Uterus (tissue), 4 donors: ENCODE results near the gene RAPGEFL1. TPM values are rescaled to one million over a fixed set of nuclear protein-coding genes. Genes with fewer than 3 reads are reported as not detected.
"Not testable (repeated sequence)": the region's sequence is repeated elsewhere in the genome, so short reads cannot be mapped to it uniquely, and the experiment has no call there.

Experiments
- DNase-seq, 2 donors: peaks; one replicate each; pipeline ENCODE4 v3.0.0-alpha.2; 2019 to 2020
- H3K27ac ChIP-seq, 2 donors: fragments of 200-600 bp; sonication (generic); 1 replicate in 1 of 2; 2 replicates in 1 of 2; pipeline ENCODE4 v1.5.1; 2016 to 2018
- H3K27me3 ChIP-seq, 2 donors: fragments of 200-600 bp; sonication (generic); one replicate each; pipeline ENCODE4 v1.5.1; 2018 to 2019; ENCODE audit warnings: control low read depth in 1 of 2
- H3K36me3 ChIP-seq, 2 donors: fragments of 200-600 bp; sonication (generic); one replicate each; pipeline ENCODE4 v1.5.1; 2019; ENCODE audit warnings: control low read depth in 1 of 2
- H3K4me1 ChIP-seq, 2 donors: fragments of 200-600 bp; sonication (generic); one replicate each; pipeline ENCODE4 v1.5.1; 2018 to 2019; ENCODE audit warnings: control low read depth in 1 of 2
- H3K4me3 ChIP-seq, 2 donors: fragments of 200-600 bp; sonication (generic); 1 replicate in 1 of 2; 2 replicates in 1 of 2; pipeline ENCODE4 v1.5.1; 2018 to 2019; ENCODE audit warnings: mild to moderate bottlenecking in 1 of 2
- H3K9me3 ChIP-seq, 2 donors: fragments of 200-600 bp; sonication (generic); one replicate each; pipeline ENCODE4 v1.5.1; 2019; ENCODE audit warnings: control low read depth in 1 of 2
- POLR2A ChIP-seq, 2 donors: fragments of 450-650 bp; IDR thresholded peaks; one replicate each; pipeline ENCODE4 v1.6.1; 2016; ENCODE audit warnings: antibody characterized with exemption in 2 of 2, mild to moderate bottlenecking in 1 of 2, moderate library complexity in 1 of 2
- intact Hi-C: fragments of 100-400 bp; cut with DNase I; formaldehyde crosslinking; loops from one replicate; pipeline ENCODE4 v1.15.1; 2023; ENCODE audit warnings: low total_unique reads
- total RNA-seq, 4 donors: library from RNA; depleted of rRNA in 3 of 4; stranded (reverse); fragments of >200 nt in 3 of 4; gene quantifications; one replicate each; pipeline versions ENCODE4 v1.1.0 to v1.2.4, GENCODE V29; 2014 to 2023
- TF ChIP-seq, protein P1 (sequence below), 4 experiments: fragments of 200-600 bp in 2 of 4; fragments of 450-650 bp in 2 of 4; sonication (generic) in 2 of 4; IDR thresholded peaks; one replicate each; pipeline ENCODE4 v1.5.1; 2016 to 2019; ENCODE audit warnings: antibody characterized with exemption in 4 of 4, mild to moderate bottlenecking in 2 of 4, moderate library complexity in 1 of 4
- donor health status: DM: yes; HTN: yes; CAD: no.

RAPGEFL1 gene
- total RNA-seq, 4 donors from 2014 or later: 0.29 to 21.5 (median 2.0) TPM

DNA sequence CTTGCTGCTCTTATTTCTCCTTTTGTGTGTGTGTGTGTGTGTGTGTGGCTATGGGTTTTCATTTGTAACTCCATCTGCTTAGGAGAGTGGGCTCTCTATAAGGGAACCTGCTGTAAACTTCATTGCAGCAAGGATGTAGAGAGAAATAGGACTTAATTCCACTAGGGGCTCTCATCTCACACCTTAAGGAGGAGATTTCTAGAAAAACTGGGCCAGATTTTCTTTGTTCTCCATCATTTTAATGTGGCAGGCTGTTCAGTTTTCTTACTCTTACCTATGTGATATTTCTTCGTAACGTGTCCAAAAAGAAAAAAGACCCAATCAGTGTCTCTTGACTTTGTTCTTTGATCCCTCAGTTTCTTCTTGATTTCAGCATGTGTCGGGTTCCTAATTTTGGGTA lies 41.5 kb upstream of the RAPGEFL1 start:
- H3K27me3 ChIP-seq: no peaks in the 10 kb centered on the region
- intact Hi-C loops: no loop called here
- no peak overlapping the region for H3K4me3 ChIP-seq
- no peaks in the 10 kb centered on the region for H3K9me3 ChIP-seq
- H3K4me1 ChIP-seq: no peaks in the 10 kb centered on the region
- TF ChIP-seq POLR2A (IDR thresholded peaks at IDR 0.05): no peak
- TF ChIP-seq, protein P1, sequence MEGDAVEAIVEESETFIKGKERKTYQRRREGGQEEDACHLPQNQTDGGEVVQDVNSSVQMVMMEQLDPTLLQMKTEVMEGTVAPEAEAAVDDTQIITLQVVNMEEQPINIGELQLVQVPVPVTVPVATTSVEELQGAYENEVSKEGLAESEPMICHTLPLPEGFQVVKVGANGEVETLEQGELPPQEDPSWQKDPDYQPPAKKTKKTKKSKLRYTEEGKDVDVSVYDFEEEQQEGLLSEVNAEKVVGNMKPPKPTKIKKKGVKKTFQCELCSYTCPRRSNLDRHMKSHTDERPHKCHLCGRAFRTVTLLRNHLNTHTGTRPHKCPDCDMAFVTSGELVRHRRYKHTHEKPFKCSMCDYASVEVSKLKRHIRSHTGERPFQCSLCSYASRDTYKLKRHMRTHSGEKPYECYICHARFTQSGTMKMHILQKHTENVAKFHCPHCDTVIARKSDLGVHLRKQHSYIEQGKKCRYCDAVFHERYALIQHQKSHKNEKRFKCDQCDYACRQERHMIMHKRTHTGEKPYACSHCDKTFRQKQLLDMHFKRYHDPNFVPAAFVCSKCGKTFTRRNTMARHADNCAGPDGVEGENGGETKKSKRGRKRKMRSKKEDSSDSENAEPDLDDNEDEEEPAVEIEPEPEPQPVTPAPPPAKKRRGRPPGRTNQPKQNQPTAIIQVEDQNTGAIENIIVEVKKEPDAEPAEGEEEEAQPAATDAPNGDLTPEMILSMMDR (IDR thresholded peaks at IDR 0.05): no peak
- H3K27ac ChIP-seq: peak overlapping the region in 1 of 2 donors; percentile 22
- no peaks in the 10 kb centered on the region for H3K36me3 ChIP-seq
- DNase-seq: no peak

DNA sequence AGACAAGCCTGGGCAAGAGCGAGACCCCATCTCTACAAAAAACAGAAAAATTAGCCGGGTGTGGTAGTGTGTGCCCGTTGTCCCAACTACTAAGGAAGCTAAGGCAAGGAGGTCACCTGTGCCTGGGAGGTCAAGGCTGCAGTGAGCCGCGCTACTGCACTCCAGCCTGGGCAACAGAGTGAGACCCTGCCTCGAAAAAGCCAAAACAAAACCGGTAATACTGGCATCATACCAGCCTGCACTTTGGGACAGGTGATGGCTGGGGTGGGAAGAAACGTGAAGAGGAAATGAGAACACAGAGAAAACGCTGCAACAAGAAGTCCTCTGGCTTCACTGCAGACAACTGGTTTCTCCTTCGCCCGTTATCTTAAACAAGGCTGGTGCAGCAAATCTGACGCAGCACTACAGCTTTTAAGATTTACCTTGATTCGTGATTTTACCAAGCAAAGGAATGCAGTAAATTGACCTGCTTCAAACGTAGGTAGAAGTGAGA lies 37.7 kb upstream of the RAPGEFL1 start:
- Histone ChIP-seq H3K4me3 (peak overlapping the region; percentile 74 to 97), H3K27ac (peak overlapping the region; percentile 96 to 97), H3K27me3 (no peaks in the 10 kb centered on the region), H3K4me1 (peaks cover 0 to 15% of the 10 kb centered on the region in 2 donors), H3K36me3 (no peaks in the 10 kb centered on the region), H3K9me3 (no peaks in the 10 kb centered on the region)
- no peak for TF ChIP-seq POLR2A (IDR thresholded peaks at IDR 0.05)
- TF ChIP-seq, protein P1 (IDR thresholded peaks at IDR 0.05): no peak
- intact Hi-C loops: no loop called here
- peak; percentile 29 to 30 for DNase-seq

DNA sequence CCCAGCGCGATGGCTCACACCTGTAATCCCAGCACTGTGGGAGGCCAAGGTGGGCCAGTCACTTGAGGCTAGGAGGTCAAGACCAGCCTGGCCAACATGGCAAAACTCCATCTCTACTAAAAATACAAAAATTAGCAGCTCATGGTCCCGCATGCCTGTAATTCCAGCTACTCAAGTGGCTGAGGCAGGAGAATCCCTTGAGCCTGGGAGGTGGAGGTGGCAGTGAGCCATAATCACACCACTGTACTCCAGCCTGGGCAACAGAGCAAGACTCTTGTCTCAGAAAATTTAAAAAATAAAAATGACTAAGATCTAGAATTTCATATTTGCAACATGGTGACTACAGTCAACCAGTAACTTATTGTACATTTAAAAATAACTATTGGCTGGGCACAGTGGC lies 34.1 kb upstream of the RAPGEFL1 start:
- H3K9me3 ChIP-seq, DNase-seq, H3K27me3 ChIP-seq, intact Hi-C loops, H3K36me3 ChIP-seq, H3K27ac ChIP-seq, H3K4me3 ChIP-seq: not testable (repeated sequence)
- H3K4me1 ChIP-seq: peaks cover 0 to 15% of the 10 kb centered on the region in 2 donors

DNA sequence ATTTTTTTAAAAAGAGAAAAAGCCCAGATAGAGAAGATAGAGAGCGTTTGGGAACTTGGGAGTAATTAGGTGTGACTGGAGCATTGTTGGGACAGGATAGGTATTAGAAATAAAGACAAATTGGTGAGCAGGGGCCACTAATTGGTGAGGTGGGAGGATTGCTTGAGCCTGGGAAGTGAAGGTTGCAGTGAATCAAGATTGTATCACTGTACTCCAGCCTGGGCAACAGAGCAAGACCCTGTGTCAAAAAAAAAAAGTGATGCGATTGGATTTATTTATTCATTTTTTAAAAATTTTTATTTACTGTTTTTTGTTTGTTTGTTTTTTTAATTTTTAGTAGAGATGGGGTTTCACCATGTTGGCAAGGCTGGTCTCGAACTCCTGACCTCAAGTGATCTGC lies 31.8 kb upstream of the RAPGEFL1 start:
- no peak overlapping the region for H3K4me3 ChIP-seq
- no peak overlapping the region for H3K27ac ChIP-seq
- TF ChIP-seq POLR2A (IDR thresholded peaks at IDR 0.05): no peak
- TF ChIP-seq, protein P1 (IDR thresholded peaks at IDR 0.05): no peak
- H3K4me1 ChIP-seq: peaks cover 0 to 15% of the 10 kb centered on the region in 2 donors
- no peaks in the 10 kb centered on the region for H3K36me3 ChIP-seq
- H3K9me3 ChIP-seq: no peaks in the 10 kb centered on the region
- intact Hi-C loops: no loop called here
- DNase-seq: no peak
- no peaks in the 10 kb centered on the region for H3K27me3 ChIP-seq

DNA sequence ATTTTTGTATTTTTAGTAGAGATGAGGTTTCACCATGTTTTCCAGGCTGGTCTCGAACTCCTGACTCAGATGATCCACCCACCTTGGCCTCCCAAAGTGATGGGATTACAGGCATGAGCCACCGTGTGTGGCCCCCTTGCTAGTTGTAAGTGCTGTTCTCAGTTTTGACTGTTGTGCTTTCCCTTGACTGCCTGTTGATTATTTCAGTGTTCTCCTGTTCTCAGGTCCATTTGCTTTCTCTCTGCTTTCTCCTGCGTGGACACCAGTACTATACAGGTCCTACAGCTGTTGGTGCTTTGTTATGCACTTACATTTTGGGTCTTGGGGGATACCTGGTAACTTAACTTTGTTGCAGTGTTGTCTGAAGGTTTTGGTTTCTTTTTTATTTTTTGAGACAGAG lies 28.7 kb upstream of the RAPGEFL1 start:
- H3K36me3 ChIP-seq: no peaks in the 10 kb centered on the region
- no peak for DNase-seq

More for the DNA sequence above, 28.7 kb upstream of the RAPGEFL1 start:
- intact Hi-C loops: no loop called here
- H3K9me3 ChIP-seq: no peaks in the 10 kb centered on the region
- H3K4me3 ChIP-seq: no peak overlapping the region
- no peak overlapping the region for H3K27ac ChIP-seq
- no peak for TF ChIP-seq POLR2A (IDR thresholded peaks at IDR 0.05)
- TF ChIP-seq, protein P1 (IDR thresholded peaks at IDR 0.05): no peak
- no peaks in the 10 kb centered on the region for H3K27me3 ChIP-seq
- H3K4me1 ChIP-seq: no peaks in the 10 kb centered on the region
